Measurements from ENCODE around the gene STPG4.

STPG4 gene

DNA sequence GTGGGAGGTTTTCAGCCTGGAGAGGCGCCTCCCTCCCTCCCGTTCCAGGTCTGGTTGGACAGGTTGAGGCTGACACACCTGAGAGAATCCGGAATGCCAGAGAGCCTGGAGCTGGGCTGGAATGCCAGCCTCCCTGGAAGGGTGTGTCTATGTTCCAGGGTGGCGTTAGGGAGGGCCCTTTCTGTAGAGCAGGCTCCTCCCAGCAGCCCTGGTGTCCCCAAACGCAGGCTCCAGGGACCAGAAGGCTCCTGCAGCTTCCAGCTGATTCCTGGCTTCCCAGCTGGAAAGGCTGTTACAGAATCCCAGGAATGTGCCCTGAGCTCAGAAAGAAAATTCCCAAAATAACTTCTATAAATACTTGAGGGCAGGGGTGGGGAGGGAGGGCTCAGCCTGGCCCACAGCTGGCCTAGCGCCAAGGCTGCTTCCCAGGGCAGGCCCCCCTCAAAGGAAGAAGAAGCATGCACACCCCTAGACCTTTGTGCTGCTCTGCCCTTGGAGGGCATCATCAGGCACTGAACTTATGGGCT is 85.4 kb downstream of the STPG4 start:
- DNase-seq = peak; percentile 93

DNA sequence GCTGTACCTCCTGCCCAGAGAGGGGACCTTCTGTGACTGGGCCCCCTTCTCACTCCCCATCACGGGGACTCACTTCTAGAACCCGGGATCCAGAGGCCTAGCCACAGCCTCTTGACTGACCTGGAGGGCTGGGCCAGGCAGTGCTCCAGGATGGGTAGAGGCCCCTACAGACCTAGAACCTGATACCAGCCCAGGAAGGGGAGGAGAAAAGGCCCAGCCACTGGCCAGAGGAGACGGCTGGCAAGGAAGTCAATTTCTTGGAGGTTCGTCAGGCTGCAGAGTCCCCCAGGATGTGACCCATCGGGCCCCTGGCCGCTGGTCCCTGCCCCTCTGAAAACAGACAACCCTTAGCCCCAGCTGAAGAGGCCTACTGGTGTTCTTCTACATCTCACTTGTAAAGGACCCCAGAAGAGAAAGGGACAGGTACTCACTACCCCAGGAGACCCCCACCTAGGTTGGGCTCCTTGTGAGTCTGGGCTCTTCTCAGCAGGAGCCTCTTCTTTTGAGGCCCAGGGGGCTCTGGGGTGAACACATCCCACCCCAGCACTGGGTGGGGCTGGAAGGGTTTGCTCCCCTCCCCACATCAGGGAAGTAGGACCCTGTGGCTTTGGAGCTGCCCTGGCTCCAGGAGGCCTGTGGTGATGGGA is 86.0 kb downstream of the STPG4 start:
- DNase-seq = no peak

DNA sequence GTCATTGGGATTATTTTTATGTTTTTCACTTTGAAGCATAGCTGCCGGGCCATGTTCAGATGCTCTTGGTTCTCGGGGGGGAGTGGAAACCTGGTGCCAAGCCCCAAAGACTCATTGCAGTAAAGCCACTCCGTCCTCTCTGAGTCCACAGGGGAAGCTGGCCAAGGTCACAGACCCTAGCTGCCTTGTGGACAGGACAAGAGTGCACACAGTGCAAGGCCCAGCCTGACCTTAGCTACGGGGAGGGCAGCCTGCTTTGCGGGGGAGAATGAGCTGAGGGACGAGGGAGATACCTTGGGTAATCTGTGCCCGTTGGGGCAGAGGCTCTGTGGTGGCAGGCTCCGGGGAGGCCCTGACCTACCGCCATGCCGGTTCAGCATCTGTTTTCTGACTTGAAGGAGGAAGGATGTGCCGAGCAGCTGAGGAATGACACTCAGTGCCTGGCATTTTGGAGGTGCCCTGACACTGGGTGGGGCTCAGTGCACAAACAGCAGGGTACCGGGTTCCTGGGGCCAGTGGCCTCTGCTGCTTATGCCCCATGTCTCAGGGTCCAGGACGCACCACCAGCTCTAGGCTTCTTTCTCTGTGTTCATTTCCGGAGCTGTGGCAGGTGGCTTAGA is 87.2 kb downstream of the STPG4 start:
- no peak for DNase-seq

DNA sequence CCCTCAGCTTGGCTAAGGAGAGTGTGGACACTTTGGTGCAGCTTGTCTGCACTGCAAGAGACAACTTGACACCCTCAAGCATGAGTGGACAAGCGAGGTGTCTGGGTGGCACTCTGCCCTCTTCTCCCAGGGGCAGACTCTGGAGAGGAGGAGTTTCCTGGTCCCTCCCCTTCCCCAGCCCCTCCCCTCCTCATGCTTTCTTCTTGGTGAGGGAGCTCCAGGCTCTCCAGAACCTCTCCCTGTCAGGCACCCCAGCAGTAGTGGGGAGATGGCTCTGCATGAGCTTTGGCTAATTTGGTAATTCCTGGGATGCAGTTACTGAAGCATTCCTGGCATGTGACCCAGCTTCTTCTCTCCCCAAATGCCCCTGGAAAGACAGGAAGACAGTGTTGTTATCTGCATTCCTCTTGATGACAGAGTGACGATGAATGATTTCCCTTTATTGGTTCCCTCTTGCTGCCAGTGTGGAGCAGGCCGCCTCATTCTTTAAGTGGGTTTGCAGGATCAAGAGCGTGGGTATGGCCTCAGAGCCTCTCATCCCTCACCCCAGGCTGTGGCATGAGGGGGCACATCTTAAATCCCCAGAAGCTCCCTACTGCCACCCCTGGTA is 89.2 kb downstream of the STPG4 start:
- peak; percentile 98 for DNase-seq

DNA sequence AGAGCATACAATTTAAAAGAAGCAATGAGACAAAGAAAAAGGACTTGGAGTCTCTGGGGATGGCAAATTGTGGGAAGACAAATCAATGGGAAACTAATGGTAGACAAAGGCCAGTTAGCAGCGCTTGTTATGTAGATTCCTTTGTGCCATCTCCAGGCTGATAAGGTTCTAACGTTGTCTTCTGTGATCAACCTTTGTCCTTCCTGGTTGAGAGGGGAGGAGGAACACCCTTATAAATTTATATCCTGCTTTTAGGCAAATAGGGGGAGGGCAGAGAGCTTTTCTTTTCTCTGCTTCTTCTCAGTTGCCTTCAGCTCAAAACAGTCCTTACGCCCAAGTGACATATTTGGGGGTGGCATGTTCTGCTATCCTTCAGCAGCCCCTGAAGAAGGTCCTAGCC is 89.8 kb downstream of the STPG4 start:
- no peak for DNase-seq

DNA sequence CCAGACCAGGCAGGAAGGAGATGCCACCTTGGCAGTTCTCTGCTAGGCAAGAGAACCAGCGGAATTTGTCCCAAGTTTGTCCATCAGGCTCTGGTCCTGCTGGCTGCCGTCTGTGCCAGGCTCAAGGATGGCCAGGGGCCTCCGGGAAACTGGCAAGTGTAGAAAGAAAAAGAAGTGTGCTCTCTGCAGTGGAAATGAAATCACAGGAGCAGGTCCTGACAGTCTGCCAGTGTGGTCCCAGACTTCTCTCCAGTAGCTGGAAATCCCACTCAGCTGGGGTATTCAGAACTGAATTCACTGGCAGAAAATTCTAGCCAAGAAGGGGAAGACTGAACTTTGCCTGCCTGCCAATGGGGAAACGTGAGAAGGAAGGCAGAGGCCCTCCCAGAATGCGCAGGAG is 91.0 kb downstream of the STPG4 start:
- no peak for DNase-seq

DNA sequence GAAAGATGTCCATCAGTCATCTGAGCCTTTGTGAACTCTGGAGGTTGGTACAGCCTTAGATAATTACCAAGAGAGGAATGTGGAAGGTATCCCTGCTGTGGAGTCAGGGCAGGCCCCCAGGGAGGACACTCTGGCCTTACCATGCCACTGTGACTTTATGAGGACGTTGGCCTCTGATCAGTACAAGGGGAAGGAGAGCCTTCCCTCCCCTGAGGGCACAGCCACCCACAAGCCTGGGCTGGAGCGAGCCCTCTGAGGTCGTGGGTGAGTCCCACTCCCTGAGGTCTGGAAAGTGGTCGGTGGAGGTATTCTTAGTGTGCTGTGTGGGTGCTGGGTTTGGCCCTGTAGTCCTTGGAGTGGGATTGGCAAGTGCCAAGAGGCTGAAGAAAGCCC is 91.6 kb downstream of the STPG4 start:
- DNase-seq = no peak

DNA sequence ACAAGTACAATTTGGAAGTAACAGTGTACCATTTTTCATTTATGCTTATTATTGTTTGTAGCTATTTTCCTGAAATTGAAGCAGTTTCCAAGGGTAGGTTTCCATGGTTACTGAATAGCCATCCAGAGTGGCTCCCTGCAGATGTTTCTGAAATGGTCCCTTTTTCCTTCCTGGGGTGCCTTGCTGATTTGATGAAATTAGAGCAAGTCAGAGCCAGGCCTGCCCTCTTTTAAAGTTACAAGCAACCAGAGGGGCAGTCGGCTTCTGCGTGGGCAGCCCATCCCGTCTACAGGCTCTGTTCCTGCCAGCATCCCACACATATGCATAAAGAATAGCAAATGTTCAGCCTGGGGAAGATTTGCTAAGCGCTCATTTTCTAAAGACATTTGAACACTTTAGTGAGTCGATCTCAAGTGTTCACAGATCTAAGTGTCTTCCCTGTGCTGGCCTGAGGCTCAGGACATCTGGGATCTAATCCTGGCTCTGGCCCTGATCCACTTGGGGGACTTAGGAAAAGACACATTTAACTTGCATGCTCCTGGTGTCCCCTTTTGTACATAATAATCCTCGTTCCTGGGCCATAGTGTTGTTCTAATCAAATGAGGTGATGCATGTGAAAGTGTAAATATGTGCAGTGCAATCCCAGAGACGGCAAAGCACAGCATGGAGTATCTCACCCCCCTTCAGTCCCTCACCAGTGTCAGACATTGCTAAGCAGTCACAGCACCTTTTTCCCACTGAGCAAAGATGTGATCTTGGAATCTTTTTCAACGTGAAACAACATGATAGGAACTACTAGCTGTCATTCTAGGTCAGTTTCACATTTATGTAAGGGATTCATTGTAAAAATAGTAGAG is 92.2 kb downstream of the STPG4 start:
- no peak for DNase-seq

DNA sequence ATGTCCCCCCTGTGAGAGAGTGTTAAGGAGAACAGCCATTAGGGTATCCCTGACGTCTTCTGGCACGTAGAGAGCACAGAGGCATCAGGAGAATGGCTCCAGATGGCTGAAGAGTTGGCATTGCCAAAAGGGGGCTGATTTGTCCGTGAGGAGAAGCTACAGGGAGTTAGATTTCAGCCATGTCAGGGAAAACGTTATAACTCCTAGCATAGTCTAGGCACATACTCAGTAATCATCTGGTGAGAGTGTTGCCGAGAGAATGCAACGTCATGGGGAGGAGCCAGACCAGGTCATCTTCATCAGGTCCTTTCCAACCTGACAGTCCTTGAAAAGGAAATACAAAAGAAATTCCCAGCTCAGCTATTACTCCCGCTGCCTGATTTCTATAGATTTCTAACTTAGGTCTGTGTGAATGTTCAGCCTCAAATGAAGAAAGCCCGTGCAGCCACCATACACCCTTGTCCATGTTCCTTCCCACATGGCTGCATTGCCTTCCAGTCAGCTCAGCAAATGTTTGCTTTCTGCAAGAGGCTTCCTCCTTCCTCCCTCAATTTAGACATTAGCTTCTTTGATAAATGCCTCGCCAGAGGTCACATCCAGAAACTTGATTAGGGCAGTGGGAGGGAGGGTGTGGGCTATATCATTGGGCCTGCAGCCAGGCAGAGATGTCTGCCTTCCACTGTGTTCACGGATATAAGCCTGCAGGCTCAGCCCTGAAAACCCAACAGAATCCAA is 93.0 kb downstream of the STPG4 start:
- no peak for DNase-seq

DNA sequence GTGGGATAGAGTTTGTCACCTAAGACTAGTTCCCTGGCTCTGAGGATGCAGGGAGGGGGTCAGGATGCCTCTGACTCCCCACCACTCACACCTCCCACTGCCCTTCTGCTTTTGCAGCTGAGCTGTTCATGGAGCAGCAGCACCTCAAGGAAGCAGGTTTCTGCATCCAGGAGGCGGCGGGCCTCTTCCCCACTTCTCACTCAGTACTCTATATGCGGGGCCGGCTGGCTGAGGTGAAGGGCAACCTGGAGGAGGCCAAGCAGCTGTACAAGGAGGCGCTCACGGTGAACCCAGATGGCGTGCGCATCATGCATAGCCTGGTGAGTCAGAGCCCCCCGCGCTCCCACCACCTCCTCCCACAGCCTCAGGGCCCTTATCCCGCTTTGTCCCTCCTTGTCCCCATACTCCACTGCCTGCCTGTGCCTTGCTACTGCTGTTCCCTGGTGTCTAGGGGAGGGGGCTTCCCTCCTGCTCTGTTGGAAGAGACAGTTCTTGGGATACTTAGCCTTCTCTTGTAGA is 94.4 kb downstream of the STPG4 start:
- DNase-seq = no peak

DNA sequence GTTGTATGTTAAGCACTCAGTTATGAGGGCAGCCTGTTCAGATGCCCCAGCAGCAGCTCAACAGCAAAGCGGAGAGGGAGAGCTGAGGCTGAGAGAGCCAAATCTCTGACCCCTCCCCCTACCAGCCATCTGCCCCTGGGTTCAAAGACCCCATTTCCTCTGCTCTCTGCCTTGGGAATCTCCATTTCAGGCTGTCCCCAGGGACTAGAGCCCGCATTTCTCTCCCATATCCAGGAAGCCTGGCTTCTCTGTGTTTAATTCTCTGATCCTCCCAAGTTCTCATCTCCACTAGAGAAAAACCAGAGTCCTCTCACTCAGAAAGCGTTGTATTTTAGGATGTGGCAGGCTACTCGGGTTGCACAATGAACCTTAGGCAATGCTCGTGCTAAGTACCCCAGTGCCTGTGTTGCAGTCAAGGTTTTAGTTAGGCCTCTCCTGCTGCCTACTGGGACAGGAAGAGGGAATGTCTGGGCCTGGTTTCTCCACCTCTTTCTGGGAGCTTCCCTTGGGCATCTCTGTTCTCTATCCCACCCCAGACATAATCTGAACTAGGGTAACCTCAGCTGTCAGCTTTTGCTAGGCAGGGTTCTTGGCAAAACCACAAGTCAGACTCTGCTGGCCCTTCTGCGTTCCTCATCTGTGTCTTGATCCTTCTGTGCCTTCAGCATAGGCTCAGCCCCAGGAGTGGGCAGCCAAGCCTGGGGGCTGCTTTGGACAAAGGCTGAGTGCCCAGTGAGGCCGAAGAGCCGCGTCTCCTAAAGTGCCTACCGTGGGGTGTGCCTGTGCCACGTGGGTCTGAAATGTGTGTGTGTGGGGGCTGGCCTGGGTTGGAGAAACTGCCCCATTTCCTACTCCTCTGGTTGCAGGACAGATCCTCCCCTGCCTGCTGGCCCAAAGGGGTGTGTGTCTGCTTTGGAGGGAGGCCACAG is 96.8 kb downstream of the STPG4 start:
- peak; percentile 54 for DNase-seq

DNA sequence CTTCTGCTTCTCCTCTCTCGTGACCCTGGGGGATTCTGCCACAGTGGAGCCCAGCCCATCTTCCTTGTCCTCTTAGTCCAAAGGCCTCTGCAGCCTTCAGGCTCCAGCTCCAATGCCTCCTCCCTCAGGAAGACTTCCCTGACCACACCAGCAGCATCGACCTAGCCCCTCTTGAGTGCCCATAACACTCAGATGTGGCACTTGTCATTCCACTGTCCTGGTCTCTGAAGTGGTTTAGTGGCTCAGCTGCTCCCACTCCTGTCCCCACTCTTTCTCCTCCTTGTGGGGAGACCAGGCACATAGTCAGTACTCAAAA is 97.5 kb downstream of the STPG4 start:
- no peak for DNase-seq

DNA sequence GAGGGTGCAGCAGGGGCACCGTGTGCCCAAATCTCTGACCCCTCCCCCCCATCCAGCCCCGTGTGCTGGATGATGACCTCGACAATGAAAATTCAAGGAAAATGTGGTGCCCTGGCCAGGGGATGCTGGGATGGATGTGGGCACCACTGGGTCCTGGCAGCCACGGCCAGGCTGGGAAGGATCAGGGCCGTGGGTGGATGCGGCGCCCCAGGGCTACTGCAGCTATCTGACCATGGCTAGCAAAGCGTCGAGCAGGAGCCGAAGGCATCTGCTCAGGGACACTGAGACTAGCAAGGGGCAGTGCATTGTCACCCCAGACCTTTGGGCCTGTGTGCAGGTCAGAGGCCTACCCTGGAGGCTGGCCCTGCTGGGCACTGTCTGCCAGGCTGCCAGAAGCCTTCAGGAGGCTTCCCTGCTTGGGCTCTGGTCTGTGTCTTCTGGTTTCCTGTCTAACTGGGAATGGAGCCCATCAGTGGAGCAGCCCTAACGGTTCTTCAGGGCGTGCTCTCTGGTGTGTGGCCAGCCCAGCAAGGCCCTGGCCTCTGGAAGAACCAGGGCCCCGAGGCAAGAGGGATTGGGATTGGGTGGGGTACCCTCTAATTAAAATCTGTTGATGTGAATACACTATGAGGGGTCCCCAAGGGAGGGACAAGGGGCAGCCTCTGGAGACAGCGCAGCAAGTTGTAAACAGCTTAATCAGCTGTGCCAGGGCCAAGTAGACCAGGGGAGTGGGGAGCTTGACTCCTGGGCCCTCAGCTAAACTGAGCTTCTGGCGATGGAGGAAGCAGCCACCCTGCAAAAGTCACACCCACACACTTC is 98.0 kb downstream of the STPG4 start:
- peak; percentile 46 for DNase-seq

DNA sequence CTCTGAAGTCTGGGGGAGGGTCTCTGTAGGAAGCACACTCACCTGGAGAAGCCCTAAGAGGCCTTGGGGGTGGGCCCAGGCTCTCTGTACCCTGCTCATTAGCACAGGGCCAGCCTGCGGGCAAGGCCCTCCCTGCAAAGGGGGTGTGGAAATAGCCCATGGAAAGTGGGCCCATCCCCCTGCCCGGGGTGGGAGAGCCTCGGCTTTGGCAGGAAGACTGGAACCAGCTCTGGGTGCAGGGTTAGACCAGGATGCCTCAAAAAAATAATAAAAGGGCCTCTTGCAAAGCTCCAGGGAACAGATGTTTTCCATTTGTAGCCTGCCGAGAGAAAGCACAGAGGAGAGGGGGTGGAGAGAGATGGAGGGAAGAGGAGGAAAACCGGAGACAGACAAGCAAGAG is 98.7 kb downstream of the STPG4 start:
- DNase-seq = peak; percentile 95

DNA sequence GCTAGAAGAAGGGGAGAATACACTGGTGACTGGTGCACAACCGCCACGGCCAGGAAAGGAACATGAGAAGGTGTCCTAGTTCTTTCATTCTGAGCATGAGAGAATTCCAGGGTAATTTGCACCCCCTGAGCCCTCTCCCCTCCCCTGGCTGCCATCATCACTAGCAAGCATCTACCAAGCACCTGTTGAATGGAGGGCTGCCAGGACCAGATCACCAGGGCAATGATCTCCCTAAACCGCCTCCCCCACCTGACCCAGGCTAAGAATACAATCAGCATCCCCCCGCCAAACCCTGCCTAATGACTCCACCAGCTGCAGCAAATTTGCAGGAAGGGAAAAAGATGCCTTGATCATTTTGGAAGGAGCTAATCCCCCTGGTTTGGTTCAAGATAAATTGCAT is 100.2 kb downstream of the STPG4 start:
- no peak for DNase-seq

DNA sequence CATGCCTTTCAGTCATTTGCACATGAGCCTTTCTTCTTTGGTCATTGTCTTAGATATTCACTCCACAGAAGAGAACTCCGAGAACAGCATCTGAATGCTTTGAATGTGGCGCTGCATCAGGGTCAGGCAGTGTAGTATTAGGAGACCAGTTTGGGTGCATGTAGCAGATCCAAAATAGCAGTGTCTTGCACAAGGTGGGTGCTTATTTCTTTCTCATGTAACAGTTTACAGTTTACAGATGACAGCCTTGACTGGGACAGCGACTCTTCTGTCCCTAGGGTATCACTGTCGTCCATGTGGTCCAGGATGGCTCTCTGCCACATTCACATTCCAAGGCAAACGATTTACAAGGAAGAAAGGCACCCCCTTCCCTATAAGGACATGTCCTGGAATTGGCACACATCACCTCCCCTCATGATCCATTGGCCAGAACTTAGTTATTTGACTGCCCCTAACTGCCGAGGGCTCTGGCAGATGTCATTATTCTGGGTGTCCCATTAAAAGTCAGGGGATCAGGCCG is 101.0 kb downstream of the STPG4 start:
- DNase-seq = no peak

DNA sequence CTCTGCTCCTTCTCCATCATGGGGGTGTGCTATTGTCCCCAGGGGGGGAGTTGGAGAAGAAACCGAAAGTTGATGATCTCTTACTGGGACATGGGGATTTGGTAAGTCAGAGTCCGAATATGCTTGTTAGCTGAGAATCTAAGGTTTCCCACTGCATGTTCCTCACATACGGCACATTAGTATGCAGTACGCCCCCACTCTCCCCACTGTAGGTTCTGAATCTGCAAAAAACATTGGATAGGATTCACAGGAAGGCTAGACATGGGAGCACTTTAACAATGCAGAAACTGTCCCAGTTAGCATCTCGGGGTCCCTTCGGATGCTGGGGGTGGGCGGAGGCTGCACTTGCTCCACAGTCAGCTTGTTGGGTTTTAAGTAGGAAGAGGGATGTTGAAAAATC is 102.3 kb downstream of the STPG4 start:
- DNase-seq = no peak

DNA sequence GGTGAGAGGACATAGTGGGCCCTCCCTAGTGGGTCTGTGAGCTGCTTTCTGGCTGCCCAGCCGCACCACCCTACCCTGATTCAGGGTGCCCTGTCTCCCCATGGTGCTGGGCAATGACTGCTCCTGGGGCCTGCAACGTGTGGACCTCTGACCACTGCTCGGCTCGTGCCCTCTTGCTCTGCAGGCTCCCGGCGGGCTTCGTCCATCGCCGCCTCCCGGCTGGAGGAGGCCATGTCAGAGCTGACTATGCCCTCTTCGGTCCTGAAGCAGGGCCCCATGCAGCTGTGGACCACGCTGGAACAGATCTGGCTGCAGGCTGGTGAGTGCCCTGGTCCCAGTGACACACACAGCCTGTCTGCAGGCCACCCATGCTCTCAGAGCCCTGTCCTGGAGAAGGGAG is 103.5 kb downstream of the STPG4 start:
- DNase-seq = no peak

DNA sequence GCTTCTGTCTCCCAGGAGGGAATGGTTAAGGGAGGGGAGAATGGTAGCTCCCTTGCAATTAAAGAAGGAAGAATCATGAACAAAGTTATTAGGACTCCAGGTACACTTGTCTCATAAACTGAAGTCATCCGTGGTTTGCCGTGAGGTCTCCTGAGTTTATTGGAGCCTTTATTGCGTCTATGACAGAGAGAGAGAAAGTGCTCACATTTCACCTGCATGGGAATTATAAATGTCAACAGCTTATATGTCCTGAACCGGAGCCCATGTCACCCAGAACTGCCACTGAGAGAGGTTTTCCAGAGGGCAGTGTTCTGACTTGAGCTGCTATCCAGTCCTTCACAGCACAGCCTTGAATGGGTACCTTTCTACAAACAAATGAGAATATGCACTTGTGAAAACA is 104.3 kb downstream of the STPG4 start:
- DNase-seq = no peak

DNA sequence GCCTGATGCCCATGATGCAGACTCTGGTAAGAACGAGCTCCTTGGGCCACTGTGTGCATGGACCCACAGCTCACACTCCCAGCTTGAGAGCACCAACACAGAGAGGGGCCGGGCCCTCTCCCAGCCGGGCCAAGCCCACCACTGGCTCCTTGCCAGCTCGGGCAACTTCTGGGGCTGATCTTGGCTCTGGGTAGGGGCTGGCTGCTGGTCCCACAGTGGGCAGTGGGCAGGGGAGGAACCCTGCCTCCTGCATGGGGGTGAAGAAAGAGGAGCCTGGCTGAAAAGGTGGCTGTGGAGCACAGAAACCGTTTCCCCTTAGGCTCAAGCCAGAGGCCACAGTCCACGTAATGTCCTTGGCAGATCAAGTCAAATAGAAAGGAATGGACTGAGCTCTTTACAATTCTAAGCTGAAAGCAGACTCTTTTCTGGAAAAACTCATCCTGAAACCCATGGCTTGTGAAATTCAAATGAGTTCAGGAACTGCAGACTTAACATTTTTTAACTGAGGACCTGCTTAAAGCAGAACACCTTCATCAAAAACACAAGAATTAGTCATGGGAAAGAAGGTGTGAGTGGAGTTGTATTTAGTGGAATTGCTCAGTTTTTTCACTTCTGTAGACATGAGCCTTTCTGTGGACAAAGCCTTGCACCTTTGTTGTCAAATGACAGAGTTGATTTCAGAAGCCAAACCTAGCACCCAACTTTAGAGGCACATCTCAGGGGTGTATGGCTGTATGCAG is 104.9 kb downstream of the STPG4 start:
- no peak for DNase-seq
